ENCODE data around the gene EPS15.
"Not testable (repeated sequence)": the region's sequence is repeated elsewhere in the genome, so short reads cannot be mapped to it uniquely, and the experiment has no call there.

EPS15 gene

GRCh38 chr1:51561702-51562101 is 42.6 kb upstream of the EPS15 start:
- Histone ChIP-seq H3K27me3 (ENCODE audit: low read length) (no peaks in the 10 kb centered on the region), H4K20me1 (ENCODE audit: low read depth, low read length) (no peaks in the 10 kb centered on the region), H3K27ac (ENCODE audit: low read depth, low read length) (no peak overlapping the region), H2AFZ (ENCODE audit: low read depth, low read length, severe bottlenecking) (no peak overlapping the region), H3K9me3 (ENCODE audit: insufficient read depth, low read length) (no peaks in the 10 kb centered on the region), H3K9ac (ENCODE audit: low read length) (no peak overlapping the region), H3K36me3 (ENCODE audit: low read length) (no peaks in the 10 kb centered on the region), H3K79me2 (ENCODE audit: insufficient read depth, low read length) (no peaks in the 10 kb centered on the region), H3K4me3 (ENCODE audit: insufficient read depth, low read length, poor library complexity, severe bottlenecking) (no peak overlapping the region), H3K4me2 (ENCODE audit: low read depth, low read length, poor library complexity, severe bottlenecking) (no peak overlapping the region), H3K9me2 (replicated peaks; ENCODE audit: insufficient read depth, low read length) (no peaks in the 10 kb centered on the region), H3F3A (ENCODE audit: insufficient read depth) (no peaks in the 10 kb centered on the region)
- TF ChIP-seq CTCF (IDR thresholded peaks at IDR 0.05; ENCODE audit: insufficient read depth, low read length, poor library complexity, severe bottlenecking) (no peak), EZH2phosphoT487 (conservative IDR thresholded peaks at IDR 0.05; ENCODE audit: low read length) (no peak)

- H3K9ac ChIP-seq (ENCODE audit: low read length); H4K20me1 ChIP-seq (ENCODE audit: low read depth, low read length); H3K9me2 ChIP-seq (replicated peaks; ENCODE audit: insufficient read depth, low read length); H3K9me3 ChIP-seq (ENCODE audit: insufficient read depth, low read length); H3K36me3 ChIP-seq (ENCODE audit: low read length); H3K27me3 ChIP-seq (ENCODE audit: low read length); H3K4me2 ChIP-seq (ENCODE audit: low read depth, low read length, poor library complexity, severe bottlenecking); H3K27ac ChIP-seq (ENCODE audit: low read depth, low read length); H3K79me2 ChIP-seq (ENCODE audit: insufficient read depth, low read length); H2AFZ ChIP-seq (ENCODE audit: low read depth, low read length, severe bottlenecking); H3F3A ChIP-seq (ENCODE audit: insufficient read depth); H3K4me3 ChIP-seq (ENCODE audit: insufficient read depth, low read length, poor library complexity, severe bottlenecking): not testable (repeated sequence)
These were observed 41.8 kb upstream of the EPS15 start for GRCh38 chr1:51560895-51561294.

- H3K4me3 ChIP-seq (ENCODE audit: insufficient read depth, low read length, poor library complexity, severe bottlenecking), result no peak overlapping the region
- no peaks in the 10 kb centered on the region for H4K20me1 ChIP-seq (ENCODE audit: low read depth, low read length)
- no peaks in the 10 kb centered on the region for H3K36me3 ChIP-seq (ENCODE audit: low read length)
- no peaks in the 10 kb centered on the region for H3K9me3 ChIP-seq (ENCODE audit: insufficient read depth, low read length)
- TF ChIP-seq CTCF (IDR thresholded peaks at IDR 0.05; ENCODE audit: insufficient read depth, low read length, poor library complexity, severe bottlenecking) (no peak), EZH2phosphoT487 (conservative IDR thresholded peaks at IDR 0.05; ENCODE audit: low read length) (no peak)
- no peaks in the 10 kb centered on the region for H3F3A ChIP-seq (ENCODE audit: insufficient read depth)
- H3K4me2 ChIP-seq (ENCODE audit: low read depth, low read length, poor library complexity, severe bottlenecking), result no peak overlapping the region
- H3K27ac ChIP-seq (ENCODE audit: low read depth, low read length), result no peak overlapping the region
- no peak overlapping the region for H2AFZ ChIP-seq (ENCODE audit: low read depth, low read length, severe bottlenecking)
- no peaks in the 10 kb centered on the region for H3K79me2 ChIP-seq (ENCODE audit: insufficient read depth, low read length)
- H3K27me3 ChIP-seq (ENCODE audit: low read length), result no peaks in the 10 kb centered on the region
- H3K9me2 ChIP-seq (replicated peaks; ENCODE audit: insufficient read depth, low read length), result no peaks in the 10 kb centered on the region
- no peak overlapping the region for H3K9ac ChIP-seq (ENCODE audit: low read length)
These were observed 41.0 kb upstream of the EPS15 start for GRCh38 chr1:51560034-51560433.

GRCh38 chr1:51559501-51559900 is 40.4 kb upstream of the EPS15 start:
- Histone ChIP-seq H3K27ac (ENCODE audit: low read depth, low read length) (no peak overlapping the region), H3K9me2 (replicated peaks; ENCODE audit: insufficient read depth, low read length) (no peaks in the 10 kb centered on the region), H3K9ac (ENCODE audit: low read length) (no peak overlapping the region), H3F3A (ENCODE audit: insufficient read depth) (no peaks in the 10 kb centered on the region), H3K9me3 (ENCODE audit: insufficient read depth, low read length) (no peaks in the 10 kb centered on the region), H3K36me3 (ENCODE audit: low read length) (no peaks in the 10 kb centered on the region), H3K27me3 (ENCODE audit: low read length) (no peaks in the 10 kb centered on the region), H3K4me2 (ENCODE audit: low read depth, low read length, poor library complexity, severe bottlenecking) (no peak overlapping the region), H2AFZ (ENCODE audit: low read depth, low read length, severe bottlenecking) (no peak overlapping the region), H3K79me2 (ENCODE audit: insufficient read depth, low read length) (no peaks in the 10 kb centered on the region), H4K20me1 (ENCODE audit: low read depth, low read length) (no peaks in the 10 kb centered on the region), H3K4me3 (ENCODE audit: insufficient read depth, low read length, poor library complexity, severe bottlenecking) (no peak overlapping the region)
- no peak for TF ChIP-seq EZH2phosphoT487 (conservative IDR thresholded peaks at IDR 0.05; ENCODE audit: low read length)
- no peak for TF ChIP-seq CTCF (IDR thresholded peaks at IDR 0.05; ENCODE audit: insufficient read depth, low read length, poor library complexity, severe bottlenecking)
